Adipocyte (in vitro differentiated cells): ENCODE data around the gene HELLS.
"Not testable (repeated sequence)": the region's sequence is repeated elsewhere in the genome, so short reads cannot be mapped to it uniquely, and the experiment has no call there.

Source experiments
- DNase-seq: peaks from one replicate; pipeline ENCODE4 v3.0.0-alpha.2; 2015; ENCODE audit warnings: low read depth
- H3K27me3 ChIP-seq: replicated peaks from 2 replicates; pipeline ENCODE4 v1.7.0; 2013; ENCODE audit warnings: mild to moderate bottlenecking, low read length, moderate library complexity; ENCODE audit not compliant: control insufficient read depth, insufficient read depth
- H3K36me3 ChIP-seq: 2 replicates; pipeline ENCODE4 v1.7.0; 2013; ENCODE audit warnings: low read length, mild to moderate bottlenecking, moderate library complexity; ENCODE audit not compliant: control insufficient read depth, insufficient read depth, severe bottlenecking
- H3K4me1 ChIP-seq: 2 replicates; pipeline ENCODE4 v1.7.0; 2013; ENCODE audit warnings: mild to moderate bottlenecking, low read length, moderate library complexity; ENCODE audit not compliant: control insufficient read depth, insufficient read depth
- H3K4me3 ChIP-seq: 2 replicates; pipeline ENCODE4 v1.7.0; 2013; ENCODE audit warnings: mild to moderate bottlenecking, low read length, moderate library complexity
- H3K9ac ChIP-seq: 2 replicates; pipeline ENCODE4 v1.7.0; 2013; ENCODE audit warnings: mild to moderate bottlenecking, low read length, moderate library complexity
- H3K9me3 ChIP-seq: 2 replicates; pipeline ENCODE4 v1.7.0; 2013; ENCODE audit warnings: mild to moderate bottlenecking, low read length, moderate library complexity; ENCODE audit not compliant: control insufficient read depth

Gene HELLS

GRCh38 chr10:94546901-94547185, 1.3 kb downstream of the HELLS start:
- H3K4me1 ChIP-seq: peaks cover 10% of the 10 kb centered on the region
- no peak overlapping the region for H3K4me3 ChIP-seq
- H3K36me3 ChIP-seq: no peaks in the 10 kb centered on the region
- H3K27me3 ChIP-seq: no peaks in the 10 kb centered on the region
- no peak overlapping the region for H3K9ac ChIP-seq
- no peaks in the 10 kb centered on the region for H3K9me3 ChIP-seq
- peak; percentile 62 for DNase-seq

- Histone ChIP-seq H3K36me3 (no peaks in the 10 kb centered on the region), H3K27me3 (no peaks in the 10 kb centered on the region), H3K4me1 (peaks cover 10% of the 10 kb centered on the region), H3K9me3 (no peaks in the 10 kb centered on the region), H3K4me3 (no peak overlapping the region), H3K9ac (no peak overlapping the region)
- no peak for DNase-seq
Measured at GRCh38 chr10:94549221-94549620, 3.6 kb downstream of the HELLS start.

- H3K9ac ChIP-seq, H3K36me3 ChIP-seq, H3K4me3 ChIP-seq, H3K9me3 ChIP-seq, H3K4me1 ChIP-seq, H3K27me3 ChIP-seq, DNase-seq: not testable (repeated sequence)
Measured at GRCh38 chr10:94567714-94568307, 22.2 kb downstream of the HELLS start.

GRCh38 chr10:94571081-94571480, 25.5 kb downstream of the HELLS start:
- Histone ChIP-seq H3K27me3 (no peaks in the 10 kb centered on the region), H3K9ac (no peak overlapping the region), H3K9me3 (no peaks in the 10 kb centered on the region), H3K4me3 (no peak overlapping the region), H3K4me1 (no peaks in the 10 kb centered on the region), H3K36me3 (no peaks in the 10 kb centered on the region)
- DNase-seq: peak; percentile 16

GRCh38 chr10:94571528-94571927, 25.9 kb downstream of the HELLS start:
- H3K9ac ChIP-seq: no peak overlapping the region
- H3K4me3 ChIP-seq: no peak overlapping the region
- no peak for DNase-seq
- H3K4me1 ChIP-seq: no peaks in the 10 kb centered on the region
- no peaks in the 10 kb centered on the region for H3K9me3 ChIP-seq
- H3K36me3 ChIP-seq: no peaks in the 10 kb centered on the region
- no peaks in the 10 kb centered on the region for H3K27me3 ChIP-seq

- H3K36me3 ChIP-seq: no peaks in the 10 kb centered on the region
- no peak for DNase-seq
Measured at GRCh38 chr10:94578790-94579189, 33.2 kb downstream of the HELLS start.

GRCh38 chr10:94583124-94583523, 37.5 kb downstream of the HELLS start:
- no peak for DNase-seq
- H3K36me3 ChIP-seq: no peaks in the 10 kb centered on the region

More at GRCh38 chr10:94578790-94579189, 33.2 kb downstream of the HELLS start:
- Histone ChIP-seq H3K4me1 (no peaks in the 10 kb centered on the region), H3K4me3 (no peak overlapping the region), H3K9ac (no peak overlapping the region), H3K27me3 (no peaks in the 10 kb centered on the region), H3K9me3 (no peaks in the 10 kb centered on the region)

GRCh38 chr10:94591461-94592205, 46.0 kb downstream of the HELLS start:
- H3K36me3 ChIP-seq: no peaks in the 10 kb centered on the region
- no peak overlapping the region for H3K9ac ChIP-seq
- no peaks in the 10 kb centered on the region for H3K27me3 ChIP-seq
- H3K9me3 ChIP-seq: no peaks in the 10 kb centered on the region
- H3K4me3 ChIP-seq: no peak overlapping the region
- no peaks in the 10 kb centered on the region for H3K4me1 ChIP-seq
- no peak for DNase-seq

More at GRCh38 chr10:94583124-94583523, 37.5 kb downstream of the HELLS start:
- no peaks in the 10 kb centered on the region for H3K4me1 ChIP-seq
- H3K9me3 ChIP-seq: no peaks in the 10 kb centered on the region
- H3K9ac ChIP-seq: no peak overlapping the region
- no peaks in the 10 kb centered on the region for H3K27me3 ChIP-seq
- no peak overlapping the region for H3K4me3 ChIP-seq

- Histone ChIP-seq H3K4me1 (no peaks in the 10 kb centered on the region), H3K27me3 (no peaks in the 10 kb centered on the region), H3K9ac (no peak overlapping the region), H3K9me3 (no peaks in the 10 kb centered on the region), H3K36me3 (no peaks in the 10 kb centered on the region), H3K4me3 (no peak overlapping the region)
- no peak for DNase-seq
Measured at GRCh38 chr10:94602729-94603515, 57.3 kb downstream of the HELLS start.

- Histone ChIP-seq H3K4me1 (no peaks in the 10 kb centered on the region), H3K4me3 (no peak overlapping the region), H3K27me3 (no peaks in the 10 kb centered on the region), H3K36me3 (no peaks in the 10 kb centered on the region), H3K9ac (no peak overlapping the region), H3K9me3 (no peaks in the 10 kb centered on the region)
- DNase-seq: no peak
Measured at GRCh38 chr10:94607111-94607510, 61.5 kb downstream of the HELLS start.

GRCh38 chr10:94608559-94608958, 63.0 kb downstream of the HELLS start:
- Histone ChIP-seq H3K4me1 (no peaks in the 10 kb centered on the region), H3K9me3 (no peaks in the 10 kb centered on the region), H3K36me3 (no peaks in the 10 kb centered on the region), H3K9ac (no peak overlapping the region), H3K27me3 (no peaks in the 10 kb centered on the region), H3K4me3 (no peak overlapping the region)
- DNase-seq: no peak
